ENCODE results near the gene HDLBP.

DNA sequence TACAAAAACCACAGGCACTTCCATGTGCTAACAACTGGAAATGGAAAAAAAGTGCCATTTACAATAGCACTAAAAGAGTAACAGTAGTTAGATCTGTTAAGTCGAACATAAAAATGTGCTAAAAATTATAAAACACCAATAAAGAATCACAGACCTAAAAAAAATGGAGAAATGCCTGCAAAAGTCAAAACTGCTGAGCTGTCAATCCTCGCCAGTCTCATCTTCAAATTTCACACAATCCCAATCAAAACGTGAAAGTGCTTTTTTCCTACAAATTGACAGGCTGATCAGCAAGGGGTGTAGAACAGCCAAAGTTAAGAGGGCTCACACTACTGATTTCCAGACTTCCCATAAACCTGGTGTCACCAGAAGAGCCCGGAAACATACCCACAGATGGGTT, 73.8 kb downstream of the HDLBP start:
- TF ChIP-seq, protein P1, sequence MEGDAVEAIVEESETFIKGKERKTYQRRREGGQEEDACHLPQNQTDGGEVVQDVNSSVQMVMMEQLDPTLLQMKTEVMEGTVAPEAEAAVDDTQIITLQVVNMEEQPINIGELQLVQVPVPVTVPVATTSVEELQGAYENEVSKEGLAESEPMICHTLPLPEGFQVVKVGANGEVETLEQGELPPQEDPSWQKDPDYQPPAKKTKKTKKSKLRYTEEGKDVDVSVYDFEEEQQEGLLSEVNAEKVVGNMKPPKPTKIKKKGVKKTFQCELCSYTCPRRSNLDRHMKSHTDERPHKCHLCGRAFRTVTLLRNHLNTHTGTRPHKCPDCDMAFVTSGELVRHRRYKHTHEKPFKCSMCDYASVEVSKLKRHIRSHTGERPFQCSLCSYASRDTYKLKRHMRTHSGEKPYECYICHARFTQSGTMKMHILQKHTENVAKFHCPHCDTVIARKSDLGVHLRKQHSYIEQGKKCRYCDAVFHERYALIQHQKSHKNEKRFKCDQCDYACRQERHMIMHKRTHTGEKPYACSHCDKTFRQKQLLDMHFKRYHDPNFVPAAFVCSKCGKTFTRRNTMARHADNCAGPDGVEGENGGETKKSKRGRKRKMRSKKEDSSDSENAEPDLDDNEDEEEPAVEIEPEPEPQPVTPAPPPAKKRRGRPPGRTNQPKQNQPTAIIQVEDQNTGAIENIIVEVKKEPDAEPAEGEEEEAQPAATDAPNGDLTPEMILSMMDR (IDR thresholded peaks at IDR 0.05; ENCODE audit: low read depth, low read length), result no peak
- TF ChIP-seq POLR2A (IDR thresholded peaks at IDR 0.05; ENCODE audit: extremely low read depth, insufficient read length), result no peak
- TF ChIP-seq, protein P2, sequence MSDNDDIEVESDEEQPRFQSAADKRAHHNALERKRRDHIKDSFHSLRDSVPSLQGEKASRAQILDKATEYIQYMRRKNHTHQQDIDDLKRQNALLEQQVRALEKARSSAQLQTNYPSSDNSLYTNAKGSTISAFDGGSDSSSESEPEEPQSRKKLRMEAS (IDR thresholded peaks at IDR 0.05; ENCODE audit: low read depth, low read length), result no peak

All from NB4 (cell line).